ENCODE measurements around the gene MIEF2. TPM values are rescaled to one million over a fixed set of nuclear protein-coding genes. Genes with fewer than 3 reads are reported as not detected.

Gene MIEF2
- total and polyA plus RNA-seq, 8 donors, result 2.1 to 254 (median 9.1) TPM

- intact Hi-C loops (cut with DNase I; ENCODE audit: low total_unique reads), result no loop called here
- H3K4me3 ChIP-seq, result no peak overlapping the region
- no peaks in the 10 kb centered on the region for H3K27me3 ChIP-seq
- no peak for TF ChIP-seq POLR2AphosphoS5 (IDR thresholded peaks at IDR 0.05)
- TF ChIP-seq EP300 (IDR thresholded peaks at IDR 0.05), result no peak
- TF ChIP-seq CTCF (IDR thresholded peaks at IDR 0.05), result no peak
- TF ChIP-seq POLR2A (IDR thresholded peaks at IDR 0.05), result no peak
- H3K36me3 ChIP-seq, result peaks cover 73 to 100% (median 99%) of the 10 kb centered on the region in 4 donors
- no peak for DNase-seq
- H3K9me3 ChIP-seq, result no peaks in the 10 kb centered on the region
- peaks cover 23 to 38% (median 32%) of the 10 kb centered on the region in 4 donors for H3K4me1 ChIP-seq
- no peak overlapping the region for H3K27ac ChIP-seq
- WGBS, 5 donors, result 85 to 94% (median 91%) methylated on average over 13 to 14 of the region's 14 CpGs
Observed at GRCh38 chr17:18250708-18251107, 9.8 kb upstream of the MIEF2 start.

GRCh38 chr17:18251204-18251603, 9.3 kb upstream of the MIEF2 start:
- Histone ChIP-seq H3K4me1 (peaks cover 23 to 36% (median 34%) of the 10 kb centered on the region in 4 donors), H3K4me3 (no peak overlapping the region), H3K9me3 (no peaks in the 10 kb centered on the region), H3K27ac (no peak overlapping the region), H3K27me3 (no peaks in the 10 kb centered on the region), H3K36me3 (peaks cover 68 to 100% (median 99%) of the 10 kb centered on the region in 4 donors)
- DNase-seq, result no peak
- TF ChIP-seq CTCF (IDR thresholded peaks at IDR 0.05) (no peak), POLR2AphosphoS5 (IDR thresholded peaks at IDR 0.05) (no peak), POLR2A (IDR thresholded peaks at IDR 0.05) (no peak), EP300 (IDR thresholded peaks at IDR 0.05) (no peak)
- 51 to 84% (median 63%) methylated on average over 3 to 15 of the region's 15 CpGs for WGBS, 5 donors
- intact Hi-C loops (cut with DNase I; ENCODE audit: low total_unique reads), result no loop called here

DNA sequence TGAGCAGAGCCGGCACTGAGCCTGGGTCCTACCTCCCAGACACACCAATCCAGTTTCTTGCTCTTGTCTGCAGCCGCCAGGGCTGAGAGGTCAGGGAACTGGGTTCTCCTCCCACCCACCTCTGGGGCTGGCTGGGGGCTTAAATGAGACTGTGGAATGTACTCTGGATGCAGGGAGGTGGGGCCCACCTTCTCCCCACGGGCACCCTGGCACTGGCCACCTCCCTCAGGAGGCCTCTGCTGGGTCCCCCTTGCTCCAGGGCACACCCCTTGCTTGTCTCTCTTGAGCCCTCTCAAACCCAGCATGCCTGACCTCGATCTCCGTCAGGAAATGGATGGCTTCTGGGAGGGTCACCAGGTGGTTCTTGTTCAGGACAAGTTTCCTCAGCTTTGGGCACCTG, 8.3 kb upstream of the MIEF2 start:
- H3K27ac ChIP-seq, result no peak overlapping the region
- H3K4me1 ChIP-seq, result peaks cover 24 to 36% (median 35%) of the 10 kb centered on the region in 4 donors
- H3K4me3 ChIP-seq, result no peak overlapping the region
- intact Hi-C loops (cut with DNase I; ENCODE audit: low total_unique reads), result no loop called here
- H3K9me3 ChIP-seq, result no peaks in the 10 kb centered on the region
- no peak for DNase-seq
- TF ChIP-seq POLR2AphosphoS5 (IDR thresholded peaks at IDR 0.05) (no peak), EP300 (IDR thresholded peaks at IDR 0.05) (no peak), POLR2A (IDR thresholded peaks at IDR 0.05) (no peak), CTCF (IDR thresholded peaks at IDR 0.05) (no peak)
- H3K36me3 ChIP-seq, result peaks cover 61 to 97% (median 93%) of the 10 kb centered on the region in 4 donors
- no peaks in the 10 kb centered on the region for H3K27me3 ChIP-seq
- WGBS, 5 donors, result 79 to 100% (median 85%) methylated on average over 2 to 5 of the region's 5 CpGs

DNA sequence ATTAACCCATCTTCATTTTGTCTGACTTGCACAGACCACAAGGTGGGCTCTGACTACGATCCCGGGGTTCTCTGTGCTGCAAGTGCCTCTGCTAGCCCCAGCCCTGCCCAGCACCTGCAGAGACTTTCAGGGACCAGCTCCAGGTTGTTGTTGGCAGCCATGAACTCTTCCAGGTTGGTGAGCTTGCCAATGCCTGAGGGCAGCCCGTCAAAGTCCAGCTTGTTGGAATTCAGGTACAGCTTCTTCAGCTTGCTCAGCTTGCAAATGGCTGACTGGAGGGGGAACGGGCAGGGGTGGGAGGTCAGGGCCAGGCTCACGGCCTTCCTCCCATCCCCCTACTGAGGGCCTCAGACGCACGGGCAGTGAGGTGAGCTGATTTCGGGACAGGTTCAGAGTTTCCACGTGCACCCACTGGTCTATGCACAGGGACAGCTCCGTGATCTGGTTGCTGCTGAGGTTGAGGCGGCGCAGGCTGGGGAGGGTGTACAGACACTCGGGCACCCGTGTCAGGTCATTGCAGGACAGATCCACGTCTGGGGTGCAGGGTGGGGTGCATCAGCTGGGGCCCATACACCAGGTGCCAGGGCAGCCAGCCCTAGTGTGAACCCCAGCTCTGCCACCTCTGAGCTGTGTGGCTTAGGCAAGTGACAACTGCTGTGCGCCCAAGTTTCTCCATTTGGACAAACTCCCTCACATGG, 7.1 kb upstream of the MIEF2 start:
- H3K9me3 ChIP-seq, result no peaks in the 10 kb centered on the region
- H3K4me1 ChIP-seq, result peaks cover 18 to 32% (median 30%) of the 10 kb centered on the region in 4 donors
- WGBS, 5 donors, result 69 to 87% (median 85%) methylated on average over 6 to 16 of the region's 16 CpGs
- no peak for TF ChIP-seq EP300 (IDR thresholded peaks at IDR 0.05)
- no peak for TF ChIP-seq POLR2A (IDR thresholded peaks at IDR 0.05)
- no peak for TF ChIP-seq POLR2AphosphoS5 (IDR thresholded peaks at IDR 0.05)
- TF ChIP-seq CTCF (IDR thresholded peaks at IDR 0.05), result no peak
- intact Hi-C loops (cut with DNase I; ENCODE audit: low total_unique reads), result no loop called here
- no peak overlapping the region for H3K27ac ChIP-seq
- no peak for DNase-seq
- H3K4me3 ChIP-seq, result no peak overlapping the region
- H3K36me3 ChIP-seq, result peaks cover 60 to 85% (median 81%) of the 10 kb centered on the region in 4 donors
- H3K27me3 ChIP-seq, result no peaks in the 10 kb centered on the region
